ENCODE results near the gene CARMIL1. TPM values are rescaled to one million over a fixed set of nuclear protein-coding genes. Genes with fewer than 3 reads are reported as not detected.

CARMIL1 gene
- total RNA-seq, 2 donors from 2014 or later, result 28.7 to 31.6 TPM

DNA sequence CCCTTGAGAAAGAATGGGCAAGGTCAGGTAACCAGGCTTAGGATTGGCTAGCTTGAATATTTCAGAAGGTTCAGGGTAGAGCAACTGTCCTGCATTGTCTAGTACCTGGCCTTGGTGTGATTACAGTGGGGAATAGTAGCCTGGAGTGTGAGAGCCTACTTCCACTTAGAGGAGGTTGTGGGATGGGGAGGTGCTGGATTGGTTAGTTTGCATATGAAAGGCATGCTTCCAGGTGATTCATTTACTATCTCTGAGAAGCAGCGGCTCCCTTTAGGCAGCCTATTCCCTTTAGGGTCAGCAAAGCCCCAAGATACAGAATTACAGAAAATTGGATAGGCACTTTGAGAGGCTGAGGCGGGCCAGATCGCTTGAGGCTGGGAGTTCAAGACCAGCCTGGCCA, 347.8 kb downstream of the CARMIL1 start:
- H3K36me3 ChIP-seq (ENCODE audit: control insufficient read depth, insufficient read depth, low read length), result no peaks in the 10 kb centered on the region
- H3K27ac ChIP-seq (ENCODE audit: low read depth, low read length), result no peak overlapping the region
- Mint-ChIP-seq H3K4me1 (peaks cover 52% of the 10 kb centered on the region), H3K4me3 (no peak overlapping the region), H3K27ac (no peak overlapping the region), H3K36me3 (ENCODE audit: low read depth) (peaks cover 1% of the 10 kb centered on the region), H3K27me3 (ENCODE audit: insufficient read depth) (peaks cover 5% of the 10 kb centered on the region), H3K9me3 (no peaks in the 10 kb centered on the region)
- no peaks in the 10 kb centered on the region for H3K4me1 ChIP-seq (ENCODE audit: control insufficient read depth, insufficient read depth, low read length)
- no peak overlapping the region for H3K9ac ChIP-seq (ENCODE audit: extremely low read depth, low read length, poor library complexity, severe bottlenecking)
- no peak overlapping the region for H3K4me3 ChIP-seq (ENCODE audit: low read length)
- no peaks in the 10 kb centered on the region for H3K27me3 ChIP-seq (ENCODE audit: control insufficient read depth, insufficient read depth, low read length, poor library complexity, severe bottlenecking)
- DNase-seq, result peak; percentile 72
- 33 to 70% methylated on average over 1 to 3 of the region's 3 CpGs for WGBS, 2 experiments (ENCODE audit: insufficient coverage in 1 of 2, insufficient read length in 1 of 2)
- TF ChIP-seq, protein P1, sequence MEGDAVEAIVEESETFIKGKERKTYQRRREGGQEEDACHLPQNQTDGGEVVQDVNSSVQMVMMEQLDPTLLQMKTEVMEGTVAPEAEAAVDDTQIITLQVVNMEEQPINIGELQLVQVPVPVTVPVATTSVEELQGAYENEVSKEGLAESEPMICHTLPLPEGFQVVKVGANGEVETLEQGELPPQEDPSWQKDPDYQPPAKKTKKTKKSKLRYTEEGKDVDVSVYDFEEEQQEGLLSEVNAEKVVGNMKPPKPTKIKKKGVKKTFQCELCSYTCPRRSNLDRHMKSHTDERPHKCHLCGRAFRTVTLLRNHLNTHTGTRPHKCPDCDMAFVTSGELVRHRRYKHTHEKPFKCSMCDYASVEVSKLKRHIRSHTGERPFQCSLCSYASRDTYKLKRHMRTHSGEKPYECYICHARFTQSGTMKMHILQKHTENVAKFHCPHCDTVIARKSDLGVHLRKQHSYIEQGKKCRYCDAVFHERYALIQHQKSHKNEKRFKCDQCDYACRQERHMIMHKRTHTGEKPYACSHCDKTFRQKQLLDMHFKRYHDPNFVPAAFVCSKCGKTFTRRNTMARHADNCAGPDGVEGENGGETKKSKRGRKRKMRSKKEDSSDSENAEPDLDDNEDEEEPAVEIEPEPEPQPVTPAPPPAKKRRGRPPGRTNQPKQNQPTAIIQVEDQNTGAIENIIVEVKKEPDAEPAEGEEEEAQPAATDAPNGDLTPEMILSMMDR (conservative IDR thresholded peaks at IDR 0.05), result no peak
- no peaks in the 10 kb centered on the region for H3K9me3 ChIP-seq (ENCODE audit: control insufficient read depth, low read length)

DNA sequence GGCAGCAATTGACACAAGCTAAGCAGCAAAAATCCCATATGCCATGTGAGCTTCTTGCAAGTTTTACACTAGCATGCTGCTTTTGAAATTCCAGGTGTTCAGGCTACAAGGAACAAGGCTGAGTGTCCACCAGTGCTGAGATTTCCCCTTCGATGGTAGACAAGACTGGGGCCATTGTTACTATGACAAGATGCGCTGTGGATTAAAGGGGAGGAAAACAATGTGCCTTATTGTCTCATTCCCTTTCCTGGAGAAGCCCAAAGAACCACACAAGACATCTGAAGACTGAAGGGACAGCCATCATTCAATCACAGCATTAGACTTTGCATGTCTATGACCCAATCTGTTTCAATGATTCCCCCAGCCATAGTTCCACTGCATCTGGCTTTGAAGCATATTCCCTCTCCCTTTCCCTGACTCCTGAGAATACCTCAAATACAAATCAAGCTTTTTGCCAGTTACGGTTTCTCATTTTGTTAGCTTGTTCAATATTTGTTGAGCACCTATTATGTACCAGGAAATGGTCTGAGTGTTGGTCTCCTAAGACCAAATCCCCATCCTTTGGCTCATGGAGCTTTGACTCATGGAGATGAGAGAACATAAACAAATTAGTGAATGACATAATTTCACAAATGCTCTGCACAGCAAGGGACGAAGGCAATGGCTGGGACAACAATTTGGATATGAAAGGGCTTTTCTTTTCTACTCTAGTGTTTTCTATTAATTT, 349.5 kb downstream of the CARMIL1 start:
- 96 to 100% methylated on average over 2 to 4 of the region's 4 CpGs for WGBS, 2 experiments (ENCODE audit: insufficient coverage in 1 of 2, insufficient read length in 1 of 2)
- TF ChIP-seq, protein P1 (conservative IDR thresholded peaks at IDR 0.05), result no peak
- Mint-ChIP-seq H3K27me3 (ENCODE audit: insufficient read depth) (peaks cover 7% of the 10 kb centered on the region), H3K27ac (no peak overlapping the region), H3K4me1 (peaks cover 46% of the 10 kb centered on the region), H3K9me3 (no peaks in the 10 kb centered on the region), H3K4me3 (no peak overlapping the region), H3K36me3 (ENCODE audit: low read depth) (no peaks in the 10 kb centered on the region)
- Histone ChIP-seq H3K9ac (ENCODE audit: extremely low read depth, low read length, poor library complexity, severe bottlenecking) (no peak overlapping the region), H3K36me3 (ENCODE audit: control insufficient read depth, insufficient read depth, low read length) (no peaks in the 10 kb centered on the region), H3K9me3 (ENCODE audit: control insufficient read depth, low read length) (no peaks in the 10 kb centered on the region), H3K4me1 (ENCODE audit: control insufficient read depth, insufficient read depth, low read length) (no peaks in the 10 kb centered on the region), H3K27ac (ENCODE audit: low read depth, low read length) (no peak overlapping the region), H3K4me3 (ENCODE audit: low read length) (no peak overlapping the region), H3K27me3 (ENCODE audit: control insufficient read depth, insufficient read depth, low read length, poor library complexity, severe bottlenecking) (no peaks in the 10 kb centered on the region)
- DNase-seq, result no peak

DNA sequence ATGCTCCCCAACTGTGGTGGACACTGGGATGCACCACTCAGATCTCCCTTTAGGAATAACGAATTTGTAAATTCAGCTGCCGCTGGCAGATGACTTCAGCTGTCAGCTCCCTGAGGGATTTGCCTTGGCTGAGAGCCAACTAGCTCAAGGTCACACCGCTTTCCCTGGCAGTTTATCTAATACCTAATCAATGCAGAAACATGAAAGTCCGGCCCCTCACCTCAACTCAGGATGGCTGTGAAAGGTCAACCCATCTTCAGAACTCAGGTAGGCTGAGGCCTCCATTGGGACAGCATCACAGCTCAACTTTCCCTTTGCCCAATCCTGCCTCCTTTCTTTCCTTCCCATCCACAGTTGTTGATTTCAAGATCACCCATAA, 350.0 kb downstream of the CARMIL1 start:
- no peaks in the 10 kb centered on the region for H3K4me1 ChIP-seq (ENCODE audit: control insufficient read depth, insufficient read depth, low read length)
- no peak overlapping the region for H3K9ac ChIP-seq (ENCODE audit: extremely low read depth, low read length, poor library complexity, severe bottlenecking)
- Mint-ChIP-seq H3K4me1 (peaks cover 47% of the 10 kb centered on the region), H3K27ac (no peak overlapping the region), H3K36me3 (ENCODE audit: low read depth) (no peaks in the 10 kb centered on the region), H3K27me3 (ENCODE audit: insufficient read depth) (peaks cover 7% of the 10 kb centered on the region), H3K4me3 (no peak overlapping the region), H3K9me3 (no peaks in the 10 kb centered on the region)
- no peaks in the 10 kb centered on the region for H3K9me3 ChIP-seq (ENCODE audit: control insufficient read depth, low read length)
- no peak overlapping the region for H3K27ac ChIP-seq (ENCODE audit: low read depth, low read length)
- no peaks in the 10 kb centered on the region for H3K27me3 ChIP-seq (ENCODE audit: control insufficient read depth, insufficient read depth, low read length, poor library complexity, severe bottlenecking)
- TF ChIP-seq, protein P1 (conservative IDR thresholded peaks at IDR 0.05), result no peak
- H3K36me3 ChIP-seq (ENCODE audit: control insufficient read depth, insufficient read depth, low read length), result no peaks in the 10 kb centered on the region
- WGBS, 2 experiments (ENCODE audit: insufficient coverage in 1 of 2, insufficient read length in 1 of 2), result 90 to 97% methylated on average over 4 of the region's 4 CpGs
- no peak overlapping the region for H3K4me3 ChIP-seq (ENCODE audit: low read length)
- no peak for DNase-seq

Data from endodermal cell (in vitro differentiated cells).